AG20443 (cell line): ENCODE results near the gene OPN3.
"Not testable (repeated sequence)": the region's sequence is repeated elsewhere in the genome, so short reads cannot be mapped to it uniquely, and the experiment has no call there.

ENCODE experiments used
- DNase-seq: peaks from one replicate; pipeline ENCODE4 v3.0.0; 2012; ENCODE audit warnings: low spot score, mixed read lengths

OPN3 gene

GRCh38 chr1:241640149-241640866 is at the start of gene OPN3, which contains the start of gene CHML:
Gene OPN3, minus strand, starts transcription at chr1:241640369. Its CDS starts 115 bp downstream, at chr1:241640254.
Gene CHML, minus strand, starts transcription at chr1:241640369. Its CDS starts 4,603 bp downstream, at chr1:241635766.
- peak; percentile 99 for DNase-seq

- no peak for DNase-seq
Measured at GRCh38 chr1:241688940-241689368, 48.8 kb upstream of the OPN3 start.

- no peak for DNase-seq
Measured at GRCh38 chr1:241684108-241684507, 43.9 kb upstream of the OPN3 start.

GRCh38 chr1:241682921-241683320 is 42.8 kb upstream of the OPN3 start:
- DNase-seq: no peak

- not testable (repeated sequence) for DNase-seq
Measured at GRCh38 chr1:241681861-241682448, 41.8 kb upstream of the OPN3 start.

- no peak for DNase-seq
Measured at GRCh38 chr1:241679961-241680360, 39.8 kb upstream of the OPN3 start.

- DNase-seq: no peak
Measured at GRCh38 chr1:241679404-241679803, 39.2 kb upstream of the OPN3 start.

- no peak for DNase-seq
Measured at GRCh38 chr1:241678536-241678935, 38.4 kb upstream of the OPN3 start.

GRCh38 chr1:241677201-241677600 is 37.0 kb upstream of the OPN3 start:
- DNase-seq: no peak

- DNase-seq: no peak
Measured at GRCh38 chr1:241675983-241676382, 35.8 kb upstream of the OPN3 start.

GRCh38 chr1:241674805-241675384 is 34.7 kb upstream of the OPN3 start:
- no peak for DNase-seq

GRCh38 chr1:241672301-241672700 is 32.1 kb upstream of the OPN3 start:
- no peak for DNase-seq

- DNase-seq: no peak
Measured at GRCh38 chr1:241666419-241666818, 26.2 kb upstream of the OPN3 start.

- DNase-seq: no peak
Measured at GRCh38 chr1:241660424-241660972, 20.3 kb upstream of the OPN3 start.

- not testable (repeated sequence) for DNase-seq
Measured at GRCh38 chr1:241659016-241659415, 18.8 kb upstream of the OPN3 start.

- DNase-seq: no peak
Measured at GRCh38 chr1:241658081-241658793, 18.1 kb upstream of the OPN3 start.

GRCh38 chr1:241654641-241655040 is 14.5 kb upstream of the OPN3 start:
- no peak for DNase-seq

- no peak for DNase-seq
Measured at GRCh38 chr1:241654019-241654418, 13.8 kb upstream of the OPN3 start.

- no peak for DNase-seq
Measured at GRCh38 chr1:241652012-241652411, 11.8 kb upstream of the OPN3 start, which contains the start of gene WDR64. Gene WDR64, plus strand, starts transcription at chr1:241652281. Its CDS starts 204 bp downstream, at chr1:241652485.

GRCh38 chr1:241648159-241648558 is 8.0 kb upstream of the OPN3 start:
- DNase-seq: no peak

- peak; percentile 14 for DNase-seq
Measured at GRCh38 chr1:241647658-241648057, 7.5 kb upstream of the OPN3 start.

- no peak for DNase-seq
Measured at GRCh38 chr1:241646201-241646600, 6.0 kb upstream of the OPN3 start.
